Activated T-cell treated with anti-CD3 and anti-CD28 coated beads, Interleukin-2, amount 50 U/mL, for 48 hours (primary cell): Measurements from ENCODE around the gene RARG.

Experiments
- DNase-seq, 2 experiments: peaks; one replicate each; pipeline ENCODE4 v3.0.0-alpha.2; 2020

RARG gene

DNA sequence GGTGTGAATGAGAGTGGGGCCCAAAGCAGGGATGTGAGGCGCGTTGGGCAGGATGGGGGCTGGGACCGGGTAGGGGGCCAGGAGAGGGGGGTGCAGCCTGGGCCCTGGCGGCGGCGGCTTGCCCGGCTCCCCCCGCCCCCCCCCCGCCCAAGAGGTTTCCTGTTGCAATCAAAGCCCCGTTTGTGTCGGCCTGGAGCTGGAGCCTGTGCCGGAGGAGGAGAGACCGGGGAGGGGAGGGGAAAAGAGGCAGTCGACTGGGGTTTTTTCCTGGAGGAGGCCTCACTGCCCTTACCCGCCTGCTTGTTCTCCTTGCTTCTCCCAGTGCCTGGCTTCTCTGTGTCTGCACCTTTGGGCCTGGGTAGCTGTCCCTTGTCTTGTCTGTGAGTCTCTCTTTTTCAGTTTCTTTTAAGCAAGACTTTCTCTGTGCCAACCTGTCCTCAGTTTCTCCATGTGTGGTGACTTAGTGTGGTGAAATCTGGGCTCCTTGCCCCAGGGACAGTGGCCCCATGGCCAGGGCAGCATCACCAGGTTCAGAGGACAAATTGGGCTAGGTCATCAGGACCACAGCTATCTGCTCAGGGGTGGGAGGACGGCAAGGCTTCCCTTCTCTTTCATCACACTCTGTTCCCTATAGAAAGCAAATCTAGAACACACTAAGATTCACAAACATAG, 8.5 kb downstream of the RARG start:
- DNase-seq: peak; percentile 35 to 47

DNA sequence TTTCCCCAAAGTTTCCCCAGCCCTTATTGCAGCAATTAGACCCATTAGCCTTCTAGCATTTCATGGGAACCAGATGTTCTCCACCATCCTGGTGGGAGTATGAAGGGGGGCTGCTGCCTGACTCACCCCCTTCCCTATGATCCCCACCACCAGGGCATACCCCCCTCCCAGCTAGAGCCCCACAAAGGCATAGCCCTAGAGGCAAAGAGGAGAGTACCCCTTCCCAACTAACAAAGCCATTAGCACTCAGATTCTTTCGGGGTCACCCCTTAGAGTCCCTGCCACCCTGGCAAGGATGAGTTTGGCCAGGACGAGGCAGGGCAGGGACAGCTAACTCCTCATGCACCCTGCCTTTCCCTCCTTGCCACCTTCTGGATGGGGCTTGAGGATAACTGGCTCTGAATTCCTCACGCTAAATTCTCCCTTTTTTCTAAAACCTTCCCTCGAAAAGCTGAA, 9.2 kb downstream of the RARG start:
- DNase-seq: peak in 1 of 2 experiments; percentile 26

DNA sequence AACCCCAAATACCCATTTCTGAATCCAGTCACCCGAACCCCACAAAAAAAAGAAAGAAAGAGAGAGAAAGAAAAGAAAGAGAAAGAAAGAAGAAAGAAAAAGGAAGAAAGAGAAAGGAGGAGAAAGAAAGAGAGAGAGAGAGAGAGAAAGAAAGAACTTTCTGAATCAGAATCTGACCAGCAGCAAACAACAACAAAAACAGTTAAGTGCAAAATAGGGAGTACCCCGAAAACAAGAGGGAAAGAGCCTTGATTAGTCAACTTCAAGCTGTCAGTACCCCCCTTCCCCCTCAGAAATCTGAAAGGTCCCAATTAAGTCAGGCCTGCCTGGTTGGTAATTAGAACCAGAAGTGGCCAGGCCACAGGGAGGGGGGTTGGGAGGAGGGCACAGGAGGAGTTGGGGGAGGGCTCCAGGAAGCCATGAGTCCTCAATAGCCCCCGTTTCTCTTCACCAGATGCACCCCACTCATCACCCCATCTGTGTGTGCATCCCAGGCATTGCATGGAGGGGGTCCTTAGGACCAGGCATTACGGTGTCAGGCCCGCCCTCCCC, 9.8 kb downstream of the RARG start:
- DNase-seq: peak in 1 of 2 experiments; percentile 33

DNA sequence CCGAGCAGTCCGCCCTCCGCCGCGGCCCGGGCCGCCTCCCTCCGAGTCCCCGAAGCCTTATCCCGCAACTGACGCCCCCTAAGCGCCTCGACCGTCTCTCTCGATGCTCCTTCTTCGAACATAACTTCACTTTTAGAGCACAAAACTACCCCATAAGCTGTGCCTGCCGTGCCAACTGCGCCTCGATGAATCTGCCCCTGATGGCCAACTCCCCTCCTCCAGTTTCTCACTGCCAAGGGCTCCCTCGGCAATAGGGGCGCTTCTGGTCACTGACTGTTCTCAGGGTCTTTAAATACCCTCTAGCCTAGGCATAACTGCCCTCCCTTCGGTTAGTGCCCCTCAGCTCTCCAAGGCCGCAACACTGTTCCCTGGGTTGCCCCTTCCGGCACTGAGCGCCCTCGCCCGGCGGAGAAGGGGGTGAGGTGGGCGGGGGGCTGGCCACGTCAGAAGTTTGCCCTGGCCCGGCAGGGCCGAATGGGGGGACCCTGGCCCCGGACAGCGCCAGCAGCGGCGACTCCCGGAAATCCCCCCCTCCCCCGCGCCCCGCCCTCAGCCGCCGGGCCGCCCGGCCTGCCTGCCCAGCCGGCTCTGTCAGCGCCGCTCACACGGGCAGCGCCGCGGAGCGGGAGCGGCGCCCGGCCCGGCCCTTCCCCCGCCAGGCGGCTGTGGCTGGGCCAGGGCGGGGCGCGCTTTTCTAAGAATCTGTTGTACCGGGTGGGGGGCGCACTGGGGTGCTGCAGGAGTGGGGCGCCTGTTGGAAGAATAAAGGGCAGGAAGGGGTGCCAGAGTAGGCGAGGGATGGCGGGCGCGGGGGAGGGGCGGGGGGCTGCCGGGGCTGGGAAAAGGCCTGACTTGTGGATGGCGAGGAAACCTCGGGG, 10.6 kb downstream of the RARG start:
- DNase-seq: peak in 1 of 2 experiments; percentile 74

DNA sequence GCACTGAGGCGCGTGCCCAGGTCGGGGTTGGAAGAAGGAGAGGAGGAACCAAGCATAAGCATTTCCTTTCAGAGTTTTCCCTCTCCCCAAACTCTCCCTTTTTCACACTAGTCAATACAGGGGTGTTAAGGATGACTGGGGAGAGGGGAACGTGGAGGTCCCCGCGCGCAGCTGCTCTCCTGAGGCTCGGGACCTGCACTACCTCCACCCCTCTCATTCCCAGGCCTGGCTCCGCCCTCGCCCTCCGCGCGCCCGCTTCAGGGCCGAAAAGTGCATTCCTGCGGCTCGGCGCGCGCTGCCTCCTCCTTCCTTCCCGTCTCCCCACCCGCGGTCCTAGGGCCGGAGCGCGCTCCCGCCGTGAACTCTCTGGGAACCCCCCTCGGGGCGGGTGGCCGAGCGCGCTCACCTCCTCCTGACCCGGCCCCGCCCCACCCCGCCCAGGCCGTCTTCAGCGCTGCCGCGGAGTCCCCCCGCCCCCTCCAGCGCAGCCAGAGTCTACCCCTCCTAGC, 11.3 kb downstream of the RARG start:
- peak; percentile 87 to 89 for DNase-seq

DNA sequence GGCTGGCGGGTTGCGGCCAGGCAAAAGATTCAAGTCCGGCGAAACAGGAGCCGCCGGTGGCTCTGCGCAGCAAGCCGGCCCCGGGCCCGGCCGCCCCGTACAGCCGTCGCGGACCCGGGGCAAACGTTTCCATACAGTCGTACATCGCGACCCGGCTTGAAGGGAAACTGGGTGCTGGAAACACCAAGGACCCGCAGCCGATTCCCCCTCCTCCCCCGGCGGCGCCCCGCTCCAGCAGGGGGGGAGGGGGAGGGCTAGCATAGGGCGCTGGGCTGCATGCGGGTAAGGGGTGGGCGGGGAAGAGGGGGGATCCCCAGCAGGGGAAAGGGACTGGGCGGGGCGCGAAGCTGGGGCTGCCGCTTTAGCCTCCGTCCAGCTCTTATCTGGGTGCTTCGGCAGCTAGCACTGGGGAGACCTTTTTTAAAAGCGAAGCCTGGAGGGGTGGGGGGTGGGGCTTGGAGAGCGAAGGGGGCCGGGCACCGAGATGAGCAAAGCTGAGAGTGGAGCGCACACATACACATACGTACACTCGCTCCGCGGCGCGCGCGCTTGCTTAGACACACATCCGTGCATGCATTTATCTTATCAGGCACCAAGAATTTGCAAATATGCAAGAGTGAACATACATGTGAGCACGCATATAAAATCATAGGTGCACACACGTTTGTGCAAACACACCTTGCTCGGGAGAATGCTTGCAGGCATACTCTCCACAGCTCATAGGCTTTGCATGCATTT, 11.9 kb downstream of the RARG start:
- peak; percentile 87 to 89 for DNase-seq

DNA sequence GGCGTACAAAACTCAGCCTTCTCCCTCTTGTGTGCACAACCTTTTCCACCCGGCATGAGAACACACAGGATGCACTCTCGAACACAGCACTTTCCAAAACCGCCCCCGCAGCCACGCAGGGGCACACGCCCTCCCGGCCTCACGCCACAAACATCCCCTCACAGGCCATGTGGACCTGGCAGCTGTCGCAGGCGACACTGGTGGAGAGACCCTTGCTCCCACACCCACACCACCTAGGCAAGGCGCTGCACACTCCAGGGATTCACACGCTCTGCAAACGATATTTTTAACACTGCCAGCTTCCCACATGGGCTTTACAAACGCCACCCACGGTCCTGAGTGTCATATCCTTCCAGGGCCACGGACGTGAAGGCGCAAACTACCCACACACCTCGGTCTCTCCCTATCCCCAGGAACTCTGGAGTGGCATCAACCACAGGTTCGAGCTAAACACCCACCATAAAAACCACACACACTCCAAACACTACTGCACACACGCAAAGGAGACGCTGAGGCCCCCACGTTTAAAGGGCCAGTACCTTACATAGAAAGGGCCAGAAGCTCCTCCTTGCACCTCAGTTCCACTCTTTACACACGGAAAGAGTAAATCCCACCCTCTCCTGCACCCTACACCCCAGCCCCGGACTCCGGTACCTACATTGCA, 12.6 kb downstream of the RARG start:
- peak; percentile 81 to 83 for DNase-seq

DNA sequence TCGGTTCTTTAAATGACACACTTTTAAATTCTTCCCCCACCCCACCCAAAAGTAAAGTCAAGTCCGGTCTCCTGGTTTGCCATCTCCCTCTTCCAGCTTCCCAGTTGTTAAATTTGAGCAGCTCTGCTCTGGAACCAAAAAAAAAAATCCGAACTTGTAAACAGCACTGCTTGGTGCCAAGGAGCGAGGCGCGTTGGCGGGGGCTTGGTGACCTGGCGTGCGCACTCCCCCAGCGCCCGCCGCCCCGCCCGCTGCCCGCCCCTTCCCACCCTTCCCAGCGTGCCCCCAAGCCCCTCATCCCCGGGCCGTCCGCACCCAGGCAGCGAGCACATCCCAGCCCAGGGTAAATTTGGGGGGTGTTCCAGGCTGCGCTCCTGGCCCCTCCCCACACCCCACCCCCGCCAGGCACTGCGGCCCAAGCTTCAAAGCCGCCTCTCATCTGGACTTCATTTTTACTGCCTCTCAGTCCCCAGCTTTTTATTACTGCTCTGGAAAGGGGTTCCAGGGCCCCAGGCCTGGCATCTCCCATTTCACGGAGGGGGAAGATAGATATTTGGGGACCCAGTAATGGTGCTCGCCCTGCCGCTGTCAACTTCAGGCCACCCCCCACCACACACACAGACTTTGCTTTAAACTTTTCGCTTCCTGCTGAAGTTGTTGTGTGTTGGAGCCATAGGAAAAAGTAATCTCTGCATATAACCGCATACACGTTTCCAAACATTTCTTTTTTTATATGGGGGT, 13.3 kb downstream of the RARG start:
- no peak for DNase-seq

DNA sequence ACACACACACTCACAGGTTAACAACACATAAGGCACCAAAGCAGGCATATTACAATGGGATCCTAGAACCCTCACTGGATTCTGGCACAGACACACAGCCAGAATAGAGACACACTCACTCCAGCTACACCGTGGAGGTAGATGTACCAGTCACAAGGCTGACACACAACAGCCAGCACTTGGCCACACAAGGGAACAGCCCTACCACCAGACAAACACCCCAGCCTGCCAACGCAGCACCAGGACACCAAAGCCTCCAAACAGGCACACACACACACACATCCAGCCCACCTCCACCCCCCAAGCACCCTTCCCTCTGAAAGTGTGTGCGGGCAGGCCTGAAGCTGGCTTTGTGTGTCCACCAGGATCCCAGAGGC, 14.1 kb downstream of the RARG start:
- peak in 1 of 2 experiments; percentile 52 for DNase-seq

DNA sequence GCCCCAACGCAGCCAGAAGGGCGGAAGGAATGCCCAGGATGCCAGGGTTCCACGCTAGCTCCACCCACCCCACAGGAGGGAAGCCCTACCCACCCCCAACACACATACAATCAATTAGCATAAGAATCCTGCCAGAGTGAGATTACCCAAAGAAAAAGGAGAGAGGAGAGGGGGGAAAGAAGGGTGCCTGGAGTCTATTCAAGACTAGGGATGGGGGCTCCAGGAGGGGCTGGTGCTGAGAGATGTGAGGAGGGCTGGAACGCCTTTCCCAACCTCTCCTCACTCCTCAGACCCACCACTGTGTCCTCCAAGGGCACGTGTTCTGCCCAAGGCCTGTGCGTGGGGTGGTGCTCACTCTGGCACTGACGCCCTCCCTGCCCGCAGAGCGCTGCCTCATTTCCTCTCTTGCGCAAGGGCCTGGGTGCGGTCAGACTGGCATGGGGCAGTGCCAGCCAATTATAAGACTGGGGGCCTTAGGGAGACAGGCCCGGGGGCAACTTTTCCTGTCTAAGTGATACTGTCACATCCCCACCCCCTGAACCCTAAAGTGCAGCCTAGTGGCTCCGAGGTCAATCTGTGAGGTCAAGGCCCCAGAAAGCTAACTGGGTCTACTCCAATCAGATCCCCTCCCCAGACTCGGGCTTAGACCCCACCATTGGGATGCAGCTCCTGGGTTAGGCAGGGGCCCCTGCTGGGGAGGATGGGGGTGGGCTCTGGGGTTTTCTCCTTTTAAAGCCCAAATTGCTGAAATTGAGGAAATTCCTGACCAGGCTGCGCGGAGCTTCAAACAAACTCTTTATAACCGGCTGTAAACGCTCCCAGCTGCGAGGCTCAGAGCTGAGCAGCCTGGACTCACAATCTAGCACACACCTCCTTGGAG, 14.7 kb downstream of the RARG start:
- peak; percentile 79 to 80 for DNase-seq

DNA sequence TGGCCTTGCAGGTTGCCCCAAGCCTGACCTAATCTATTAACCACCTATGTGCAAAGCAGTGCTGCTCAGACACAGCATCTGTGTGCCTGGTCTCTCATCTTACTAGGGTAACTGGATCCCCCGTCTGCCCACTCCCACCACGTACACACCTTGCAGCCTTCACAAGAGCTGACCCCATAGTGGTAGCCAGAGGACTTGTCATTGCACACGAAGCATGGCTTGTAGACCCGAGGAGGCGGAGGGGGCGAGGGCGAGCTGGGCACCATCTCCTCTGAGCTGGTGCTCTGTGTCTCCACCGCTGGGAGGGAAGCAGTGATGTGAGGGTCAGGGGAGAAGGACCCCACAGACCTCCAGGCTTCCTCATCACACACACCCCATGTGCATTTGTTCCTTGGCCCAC, 16.5 kb downstream of the RARG start:
- no peak for DNase-seq

DNA sequence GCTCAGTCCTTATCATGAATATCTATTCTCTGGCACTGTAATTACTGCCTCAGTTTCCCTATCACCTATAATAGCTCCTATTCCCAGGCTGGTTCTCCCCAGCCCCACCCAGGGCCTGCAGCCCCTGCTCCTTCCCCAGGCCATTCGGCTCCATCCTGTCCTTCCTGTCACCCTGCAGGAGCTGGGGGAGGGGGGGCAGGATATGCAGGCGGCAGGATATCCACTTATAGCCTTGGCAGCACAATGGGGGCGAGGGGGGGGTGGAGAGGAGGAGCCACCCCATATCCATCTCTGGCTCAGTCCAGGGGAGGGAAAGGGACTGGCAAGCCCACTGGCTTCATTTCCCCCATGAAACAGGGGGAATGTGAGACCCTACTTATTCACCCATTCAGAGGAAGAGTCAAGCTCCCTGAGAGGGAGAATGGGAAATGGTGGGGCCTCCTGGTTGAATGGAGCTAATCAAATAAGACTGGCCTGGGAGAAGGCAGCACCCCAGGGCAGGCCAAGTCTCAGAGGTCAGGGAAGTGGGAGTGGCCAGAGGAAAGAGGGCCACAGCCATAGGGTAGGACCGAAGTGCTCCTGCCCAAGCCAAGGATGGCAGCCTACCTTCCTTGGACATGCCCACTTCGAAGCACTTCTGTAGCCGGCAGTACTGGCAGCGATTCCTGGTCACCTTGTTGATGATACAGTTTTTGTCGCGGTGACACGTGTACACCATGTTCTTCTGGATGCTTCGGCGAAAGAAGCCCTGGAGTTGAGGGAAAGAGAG, 17.1 kb downstream of the RARG start:
- DNase-seq: no peak

DNA sequence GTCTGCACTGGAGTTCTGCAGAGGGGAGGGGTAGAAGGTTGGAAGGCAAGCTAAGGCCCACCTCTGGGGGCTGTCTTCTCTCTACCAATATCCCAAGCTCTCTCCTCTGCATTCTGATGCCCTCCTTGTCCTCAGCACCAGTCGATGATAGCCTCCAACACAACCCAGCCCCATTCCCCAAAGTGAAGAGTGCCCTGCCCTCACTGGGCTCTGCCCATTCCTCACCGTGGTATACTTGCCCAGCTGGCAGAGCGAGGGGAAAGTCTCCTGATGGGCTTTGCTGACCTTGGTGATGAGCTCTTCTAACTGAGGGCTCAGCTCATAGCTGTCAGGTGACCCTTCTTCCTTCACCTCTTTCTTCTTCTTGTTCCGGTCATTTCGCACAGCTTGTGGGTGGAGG, 17.8 kb downstream of the RARG start:
- no peak for DNase-seq

DNA sequence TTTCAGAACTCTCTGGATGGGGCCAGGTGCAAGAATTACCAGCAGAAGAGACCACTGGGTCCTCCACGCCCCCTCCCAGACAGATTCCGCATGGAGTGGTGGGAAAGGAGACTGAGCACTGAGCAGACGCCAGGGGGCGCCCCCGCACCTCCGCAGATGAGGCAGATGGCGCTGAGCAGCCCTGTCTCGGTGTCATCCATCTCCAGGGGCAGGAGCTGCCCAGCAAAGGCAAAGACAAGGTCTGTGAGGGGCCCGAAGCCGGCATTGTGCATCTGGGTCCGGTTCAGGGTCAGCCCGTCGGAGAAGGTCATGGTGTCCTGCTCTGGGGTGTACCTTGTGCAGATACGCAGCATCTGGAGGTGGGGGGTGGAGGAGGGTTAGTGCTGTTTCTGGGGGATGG, 18.7 kb downstream of the RARG start:
- peak; percentile 87 to 90 for DNase-seq

DNA sequence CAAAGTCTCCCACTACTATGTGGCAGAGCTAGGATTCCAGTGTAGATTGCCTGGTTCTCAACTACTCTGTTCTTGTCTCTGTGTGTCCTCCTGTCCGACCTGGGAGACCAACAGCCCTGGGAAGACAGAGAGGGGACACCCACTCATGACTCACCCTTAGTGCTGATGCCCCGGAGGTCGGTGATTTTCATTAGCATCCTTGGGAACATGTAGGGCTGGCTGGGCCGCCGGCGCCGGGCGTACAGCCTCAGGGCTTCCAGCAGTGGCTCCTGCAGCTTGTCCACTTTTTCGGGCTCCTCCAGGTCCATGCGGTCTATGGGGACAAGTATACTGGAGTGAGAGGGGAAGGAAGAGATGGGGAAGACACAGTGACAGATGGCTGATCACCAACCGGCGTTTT, 19.1 kb downstream of the RARG start:
- no peak for DNase-seq

DNA sequence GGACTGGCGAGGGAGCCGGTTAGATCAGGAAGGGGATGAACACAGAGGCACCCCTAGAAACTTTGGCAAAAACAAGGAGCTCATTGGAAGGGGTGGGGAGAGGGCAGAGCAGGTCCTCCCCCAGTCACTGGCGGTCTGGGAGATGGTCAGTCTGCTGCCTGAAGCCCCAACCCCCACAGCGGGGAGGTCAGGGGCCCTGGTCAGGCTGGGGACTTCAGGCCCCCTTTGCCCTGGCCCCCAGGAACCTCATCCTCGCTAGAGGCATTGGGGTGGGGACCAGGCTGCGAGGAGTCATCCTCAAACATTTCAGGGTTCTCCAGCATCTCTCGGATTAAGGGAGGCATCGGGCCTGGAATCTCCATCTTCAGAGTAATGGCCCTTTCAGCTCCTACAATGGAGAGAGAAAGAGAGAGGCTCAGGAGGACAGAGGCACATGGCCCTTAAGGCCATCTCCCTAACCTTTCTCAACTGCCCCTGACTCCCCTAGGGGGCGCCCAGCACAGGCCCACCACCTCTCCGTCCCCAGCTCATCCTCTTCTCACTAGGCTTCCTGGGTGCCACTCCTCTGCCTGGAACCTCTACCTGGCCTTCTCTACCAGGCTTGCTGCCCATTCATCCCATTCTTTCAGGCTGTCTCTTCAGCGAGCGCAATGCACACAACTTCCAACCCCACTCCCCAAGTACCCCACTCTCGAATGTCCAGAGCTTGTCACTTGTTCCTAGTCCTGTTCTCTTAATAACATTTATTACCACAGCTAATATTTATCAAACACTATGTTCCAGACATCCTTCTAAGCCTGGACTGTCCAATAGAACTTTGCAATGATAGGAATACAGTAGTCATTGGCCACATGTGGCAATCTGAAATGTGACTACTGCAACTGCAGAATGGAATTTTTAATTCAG, 20.3 kb downstream of the RARG start:
- DNase-seq: peak in 1 of 2 experiments; percentile 53

DNA sequence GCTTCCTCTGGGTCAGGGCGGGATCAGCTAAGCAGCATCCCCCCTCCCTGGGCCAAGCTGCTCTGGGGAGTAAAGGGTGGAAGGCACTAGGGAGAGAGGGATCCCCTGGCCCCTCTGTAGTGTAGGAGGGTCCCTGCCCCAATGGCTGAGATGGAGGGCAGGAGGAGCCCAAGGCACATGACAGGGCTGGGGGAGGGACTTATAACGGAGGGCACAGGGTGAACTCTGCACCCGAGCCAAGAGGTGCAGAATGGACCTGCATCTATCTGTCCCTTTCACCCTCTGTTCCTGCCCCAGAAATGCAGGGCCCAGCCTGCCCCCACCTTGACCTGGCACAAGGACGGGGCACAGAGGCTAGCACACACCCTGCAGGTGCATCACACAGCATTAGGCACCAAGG, 21.2 kb downstream of the RARG start:
- DNase-seq: no peak

DNA sequence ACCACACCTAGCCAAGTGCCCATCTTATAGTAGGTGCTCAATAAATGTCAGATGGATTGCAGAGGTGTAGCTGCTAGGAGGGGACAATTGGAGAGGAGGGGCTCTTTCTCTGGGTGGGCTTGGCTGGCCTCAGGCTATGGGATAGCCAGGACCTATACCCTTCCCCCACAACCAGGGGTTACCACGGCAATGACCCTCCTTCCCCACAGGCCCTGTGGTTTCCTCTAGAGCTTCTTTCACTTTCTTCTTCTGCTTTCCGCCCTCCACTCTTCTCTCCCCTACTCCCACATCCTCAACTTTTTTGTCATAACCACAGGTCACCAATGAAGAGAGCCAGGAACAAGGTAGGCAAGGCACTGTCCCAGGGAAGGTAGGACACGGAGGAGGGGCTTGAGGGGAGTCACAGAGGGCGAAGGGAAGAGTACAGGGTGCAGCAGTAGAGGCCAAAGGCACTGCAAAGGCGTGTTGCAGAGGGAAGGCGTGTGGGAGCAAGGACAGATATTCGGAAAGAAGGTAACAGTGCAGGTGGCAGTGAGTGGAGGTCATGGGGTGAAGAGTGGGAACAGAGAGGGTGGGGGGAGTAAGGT, 23.0 kb downstream of the RARG start:
- DNase-seq: peak; percentile 60 to 62
